ENCODE data around the gene ITGBL1. TPM values are rescaled to one million over a fixed set of nuclear protein-coding genes. Genes with fewer than 3 reads are reported as not detected.

The ITGBL1 gene
- total RNA-seq, 4 donors from 2014 or later: 7.7 to 10.4 (median 9.2) TPM

GRCh38 chr13:101739382-101740178 is 287.1 kb downstream of the ITGBL1 start:
- Histone ChIP-seq H3K27ac (no peak overlapping the region), H3K9me3 (no peaks in the 10 kb centered on the region), H3K4me1 (no peaks in the 10 kb centered on the region), H3K4me3 (no peak overlapping the region), H3K27me3 (no peaks in the 10 kb centered on the region), H3K36me3 (no peaks in the 10 kb centered on the region)
- no peak for TF ChIP-seq EP300 (IDR thresholded peaks at IDR 0.05)
- TF ChIP-seq POLR2A (IDR thresholded peaks at IDR 0.05): no peak
- TF ChIP-seq POLR2AphosphoS5 (IDR thresholded peaks at IDR 0.05): no peak
- WGBS: 87% methylated on average over 9 of the region's 9 CpGs
- DNase-seq (ENCODE audit: low spot score in 2 of 2): no peak

DNA sequence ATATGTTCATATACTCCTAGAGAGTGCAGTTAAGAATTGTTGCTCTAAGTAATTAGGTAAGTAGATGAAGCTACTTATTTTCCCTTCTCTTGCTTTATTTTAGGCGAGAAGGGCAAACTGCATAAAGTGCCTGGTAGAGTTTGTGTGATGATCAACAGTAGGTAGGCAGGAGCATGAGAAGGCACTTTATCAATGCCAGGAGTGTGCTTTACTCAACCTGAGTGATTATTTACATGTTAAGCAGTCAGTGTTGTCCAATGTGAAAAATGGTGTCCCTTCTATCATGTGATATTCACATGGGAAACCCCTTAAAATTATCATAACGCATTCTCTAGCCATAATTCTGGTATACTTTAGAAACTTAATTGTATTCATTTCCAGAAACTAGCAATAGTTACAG is 294.0 kb downstream of the ITGBL1 start:
- Histone ChIP-seq H3K27me3 (no peaks in the 10 kb centered on the region), H3K9me3 (no peaks in the 10 kb centered on the region), H3K27ac (no peak overlapping the region), H3K36me3 (no peaks in the 10 kb centered on the region), H3K4me3 (no peak overlapping the region), H3K4me1 (no peaks in the 10 kb centered on the region)
- TF ChIP-seq POLR2A (IDR thresholded peaks at IDR 0.05) (no peak), POLR2AphosphoS5 (IDR thresholded peaks at IDR 0.05) (no peak), EP300 (IDR thresholded peaks at IDR 0.05) (no peak)
- TF ChIP-seq, protein P1, sequence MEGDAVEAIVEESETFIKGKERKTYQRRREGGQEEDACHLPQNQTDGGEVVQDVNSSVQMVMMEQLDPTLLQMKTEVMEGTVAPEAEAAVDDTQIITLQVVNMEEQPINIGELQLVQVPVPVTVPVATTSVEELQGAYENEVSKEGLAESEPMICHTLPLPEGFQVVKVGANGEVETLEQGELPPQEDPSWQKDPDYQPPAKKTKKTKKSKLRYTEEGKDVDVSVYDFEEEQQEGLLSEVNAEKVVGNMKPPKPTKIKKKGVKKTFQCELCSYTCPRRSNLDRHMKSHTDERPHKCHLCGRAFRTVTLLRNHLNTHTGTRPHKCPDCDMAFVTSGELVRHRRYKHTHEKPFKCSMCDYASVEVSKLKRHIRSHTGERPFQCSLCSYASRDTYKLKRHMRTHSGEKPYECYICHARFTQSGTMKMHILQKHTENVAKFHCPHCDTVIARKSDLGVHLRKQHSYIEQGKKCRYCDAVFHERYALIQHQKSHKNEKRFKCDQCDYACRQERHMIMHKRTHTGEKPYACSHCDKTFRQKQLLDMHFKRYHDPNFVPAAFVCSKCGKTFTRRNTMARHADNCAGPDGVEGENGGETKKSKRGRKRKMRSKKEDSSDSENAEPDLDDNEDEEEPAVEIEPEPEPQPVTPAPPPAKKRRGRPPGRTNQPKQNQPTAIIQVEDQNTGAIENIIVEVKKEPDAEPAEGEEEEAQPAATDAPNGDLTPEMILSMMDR (IDR thresholded peaks at IDR 0.05): no peak
- 94% methylated on average over 2 of the region's 2 CpGs for WGBS
- DNase-seq (ENCODE audit: low spot score in 2 of 2): no peak

DNA sequence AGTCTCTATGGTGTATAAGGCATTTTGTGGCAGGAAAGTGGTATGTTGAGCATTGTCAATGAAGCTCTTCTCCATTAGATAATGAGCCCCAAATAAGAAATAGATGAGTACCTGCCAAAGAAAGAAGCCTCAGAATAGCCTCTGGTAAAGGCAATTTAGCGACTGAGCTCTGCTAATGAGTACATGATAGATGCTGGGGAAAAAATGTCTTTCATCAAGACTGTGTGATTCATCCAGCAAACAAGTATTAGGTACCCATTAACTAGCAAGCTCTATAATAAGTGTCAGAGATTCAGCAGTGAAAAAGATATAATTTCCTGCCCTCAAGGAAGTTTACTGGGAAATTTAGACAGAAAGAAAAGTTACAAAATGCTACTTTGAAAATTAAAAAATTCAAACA is 294.6 kb downstream of the ITGBL1 start:
- Histone ChIP-seq H3K27ac (no peak overlapping the region), H3K4me1 (no peaks in the 10 kb centered on the region), H3K9me3 (no peaks in the 10 kb centered on the region), H3K36me3 (no peaks in the 10 kb centered on the region), H3K4me3 (no peak overlapping the region), H3K27me3 (no peaks in the 10 kb centered on the region)
- TF ChIP-seq POLR2A (IDR thresholded peaks at IDR 0.05) (no peak), POLR2AphosphoS5 (IDR thresholded peaks at IDR 0.05) (no peak), EP300 (IDR thresholded peaks at IDR 0.05) (no peak)
- TF ChIP-seq, protein P1 (IDR thresholded peaks at IDR 0.05): no peak
- no peak for DNase-seq (ENCODE audit: low spot score in 2 of 2)
- 47% methylated on average over 1 of the region's 1 CpG for WGBS

GRCh38 chr13:101749584-101749983 is 297.1 kb downstream of the ITGBL1 start:
- no peak for DNase-seq (ENCODE audit: low spot score in 2 of 2)
- H3K27ac ChIP-seq: no peak overlapping the region
- H3K27me3 ChIP-seq: no peaks in the 10 kb centered on the region
- no peaks in the 10 kb centered on the region for H3K9me3 ChIP-seq
- H3K4me1 ChIP-seq: no peaks in the 10 kb centered on the region
- 89% methylated on average over 1 of the region's 1 CpG for WGBS
- H3K36me3 ChIP-seq: no peaks in the 10 kb centered on the region
- no peak for TF ChIP-seq EP300 (IDR thresholded peaks at IDR 0.05)
- no peak for TF ChIP-seq POLR2A (IDR thresholded peaks at IDR 0.05)
- no peak for TF ChIP-seq POLR2AphosphoS5 (IDR thresholded peaks at IDR 0.05)
- TF ChIP-seq, protein P1 (IDR thresholded peaks at IDR 0.05): no peak
- no peak overlapping the region for H3K4me3 ChIP-seq

DNA sequence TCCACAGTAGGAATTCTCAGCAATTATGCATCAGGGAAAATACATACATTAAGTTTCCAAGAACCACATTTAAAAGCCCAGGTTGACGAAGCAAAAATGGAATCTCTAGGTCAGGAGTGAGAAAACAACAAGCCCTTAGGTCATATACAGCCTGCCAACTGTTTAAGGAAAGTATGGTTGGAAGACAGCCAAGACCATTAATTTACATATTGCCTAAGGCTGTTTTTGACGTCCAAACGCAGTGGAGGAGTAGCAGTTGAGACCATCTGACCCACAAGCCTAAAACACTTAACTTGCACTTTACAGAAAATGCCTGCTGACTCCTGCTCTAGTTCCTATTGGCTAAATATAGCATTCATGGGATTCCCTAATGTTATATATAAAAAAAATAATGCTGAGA is 299.0 kb downstream of the ITGBL1 start:
- H3K4me1 ChIP-seq: no peaks in the 10 kb centered on the region
- 6% methylated on average over 3 of the region's 3 CpGs for WGBS
- H3K9me3 ChIP-seq: no peaks in the 10 kb centered on the region
- H3K27ac ChIP-seq: no peak overlapping the region
- H3K27me3 ChIP-seq: no peaks in the 10 kb centered on the region
- no peak overlapping the region for H3K4me3 ChIP-seq
- H3K36me3 ChIP-seq: no peaks in the 10 kb centered on the region
- no peak for TF ChIP-seq POLR2A (IDR thresholded peaks at IDR 0.05)
- TF ChIP-seq POLR2AphosphoS5 (IDR thresholded peaks at IDR 0.05): no peak
- TF ChIP-seq EP300 (IDR thresholded peaks at IDR 0.05): no peak
- TF ChIP-seq, protein P1 (IDR thresholded peaks at IDR 0.05): no peak
- DNase-seq (ENCODE audit: low spot score in 2 of 2): no peak

Data from suprapubic skin (tissue), 4 donors.